ENCODE measurements around the gene CYP4F8. TPM values are rescaled to one million over a fixed set of nuclear protein-coding genes. Genes with fewer than 3 reads are reported as not detected.

Gene CYP4F8
- total and polyA plus RNA-seq, 2 of the 8 experiments (the other 6 are each of a cell fraction or from before 2014, with no cell fraction given) = not detected

DNA sequence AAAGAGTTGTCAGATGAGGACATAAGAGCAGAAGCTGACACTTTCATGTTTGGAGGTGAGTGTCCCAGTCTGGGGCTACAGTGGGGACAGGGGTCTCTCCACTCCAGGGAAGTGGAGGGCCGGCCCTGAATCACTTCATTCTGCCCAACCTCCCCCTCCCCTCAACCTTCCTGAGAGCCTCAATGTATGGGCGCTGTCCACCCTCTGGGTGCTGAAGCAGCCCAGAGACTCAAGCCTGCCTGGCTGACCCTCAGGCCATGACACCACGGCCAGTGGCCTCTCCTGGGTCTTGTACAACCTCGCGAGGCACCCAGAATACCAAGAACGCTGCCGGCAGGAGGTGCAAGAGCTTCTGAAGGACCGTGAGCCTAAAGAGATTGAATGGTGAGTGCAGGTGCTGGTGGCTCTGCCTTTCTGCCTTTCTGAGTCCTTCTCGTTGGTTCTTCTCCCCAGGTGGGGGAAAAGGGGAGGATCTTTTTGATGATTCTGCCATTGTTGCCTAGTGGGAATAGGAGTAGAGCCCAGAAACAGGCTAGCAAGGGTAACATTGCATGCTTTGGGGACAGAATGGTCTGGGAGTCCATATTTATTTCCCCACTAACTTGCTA lies 8.8 kb downstream of the CYP4F8 start:
- POLR2A ChIA-PET (ENCODE audit: partially characterized antibody) = no interaction called here
- no peak for FAIRE-seq
- WGBS, 2 experiments (ENCODE audit: extremely low coverage in 1 of 2, insufficient coverage in 1 of 2, insufficient read length in 1 of 2, insufficient replicate concordance in 2 of 2, low coverage in 1 of 2, low lambda C conversion rate in 2 of 2, missing lambda C conversion rate in 1 of 2) = 74% methylated on average over 8 of the region's 9 CpGs; no CpG with 5 or more reads in 1 of the 2 experiments

More for the DNA sequence above, 8.8 kb downstream of the CYP4F8 start:
- Histone ChIP-seq H2BK20ac (ENCODE audit: low read length) (no peak overlapping the region), H3K23ac (ENCODE audit: insufficient read length) (no peak overlapping the region), H3K23me2 (ENCODE audit: low read depth, low read length) (no peaks in the 10 kb centered on the region), H3K4me3 (ENCODE audit: extremely low read depth in 1 of 4, insufficient read depth in 2 of 4, low read depth in 3 of 4, low read length in 4 of 4) (no peak overlapping the region), H3K27ac (ENCODE audit: low read depth, low read length) (no peak overlapping the region), H3K4me1 (replicated peaks in 1 of 4; ENCODE audit: control insufficient read depth in 3 of 4, insufficient read depth in 4 of 4, low read length in 3 of 4) (no peaks in the 10 kb centered on the region), H3K9ac (replicated peaks in 1 of 4; ENCODE audit: extremely low read depth in 1 of 4, low read depth in 3 of 4, low read length in 3 of 4) (no peak overlapping the region), H3K56ac (replicated peaks; ENCODE audit: insufficient read length, low read depth, low read length) (no peak overlapping the region), H4K20me1 (replicated peaks in 1 of 2; ENCODE audit: control insufficient read depth in 1 of 2, insufficient read depth in 2 of 2, low read length in 2 of 2) (no peaks in the 10 kb centered on the region), H4K5ac (ENCODE audit: insufficient read length, low read depth, low read length) (no peak overlapping the region), H2AFZ (ENCODE audit: low read length) (no peak overlapping the region), H2BK5ac (ENCODE audit: low read depth, low read length) (no peak overlapping the region), H2BK12ac (ENCODE audit: low read depth, low read length) (no peak overlapping the region), H4K91ac (replicated peaks; ENCODE audit: insufficient read length, low read length) (no peak overlapping the region), H3K27me3 (replicated peaks in 1 of 4; ENCODE audit: control insufficient read depth in 3 of 4, extremely low read depth in 1 of 4, insufficient read depth in 3 of 4, low read length in 3 of 4) (no peaks in the 10 kb centered on the region), H3K9me3 (ENCODE audit: insufficient read depth in 2 of 2, low read depth in 1 of 2, low read length in 1 of 2) (peaks cover 62 to 70% of the 10 kb centered on the region in 2 experiments), H2BK15ac (ENCODE audit: low read length) (no peak overlapping the region), H4K8ac (ENCODE audit: extremely low read depth, insufficient read depth, low read length) (no peak overlapping the region), H3K36me3 (ENCODE audit: control insufficient read depth in 2 of 4, insufficient read depth in 4 of 4, low read length in 3 of 4) (no peaks in the 10 kb centered on the region), H3K4me2 (ENCODE audit: insufficient read depth in 1 of 2, low read depth in 2 of 2, low read length in 2 of 2) (no peak overlapping the region), H2AK5ac (ENCODE audit: low read depth, low read length) (no peak overlapping the region), H3K4ac (replicated peaks; ENCODE audit: insufficient read length, low read depth, low read length) (no peak overlapping the region), H3K14ac (ENCODE audit: insufficient read length) (no peak overlapping the region), H2BK120ac (replicated peaks; ENCODE audit: low read depth, low read length) (no peak overlapping the region), H3K18ac (ENCODE audit: extremely low read depth, low read length) (no peak overlapping the region), H3K79me1 (ENCODE audit: low read depth, low read length) (no peaks in the 10 kb centered on the region), H3K79me2 (ENCODE audit: control insufficient read depth in 1 of 2, insufficient read depth in 2 of 2, low read length in 2 of 2) (no peaks in the 10 kb centered on the region)
- TF ChIP-seq RAD21 (IDR thresholded peaks at IDR 0.05 in 1 of 2, conservative IDR thresholded peaks at IDR 0.05 in 1 of 2; ENCODE audit: low read depth in 2 of 2, low read length in 2 of 2) (no peak), JUN (IDR thresholded peaks at IDR 0.05; ENCODE audit: low read depth, low read length) (no peak), KDM5A (IDR thresholded peaks at IDR 0.05; ENCODE audit: low read length) (no peak), SP2 (IDR thresholded peaks at IDR 0.05; ENCODE audit: low read length) (no peak), SIN3A (conservative IDR thresholded peaks at IDR 0.05 in 1 of 2, IDR thresholded peaks at IDR 0.05 in 1 of 2; ENCODE audit: low read depth in 1 of 2, low read length in 2 of 2) (no peak), SRF (IDR thresholded peaks at IDR 0.05; ENCODE audit: low read depth, low read length) (no peak), POU5F1 (IDR thresholded peaks at IDR 0.05; ENCODE audit: low read depth, low read length) (no peak), TCF12 (IDR thresholded peaks at IDR 0.05; ENCODE audit: low read depth, low read length) (no peak), MAFK (IDR thresholded peaks at IDR 0.05; ENCODE audit: low read depth, low read length) (no peak), BCL11A (IDR thresholded peaks at IDR 0.05; ENCODE audit: low read depth in 2 of 2, low read length in 2 of 2) (no peak), TAF7 (optimal IDR thresholded peaks at IDR 0.05; ENCODE audit: borderline replicate concordance, low read depth, low read length) (no peak)
- TF ChIP-seq, protein P1, sequence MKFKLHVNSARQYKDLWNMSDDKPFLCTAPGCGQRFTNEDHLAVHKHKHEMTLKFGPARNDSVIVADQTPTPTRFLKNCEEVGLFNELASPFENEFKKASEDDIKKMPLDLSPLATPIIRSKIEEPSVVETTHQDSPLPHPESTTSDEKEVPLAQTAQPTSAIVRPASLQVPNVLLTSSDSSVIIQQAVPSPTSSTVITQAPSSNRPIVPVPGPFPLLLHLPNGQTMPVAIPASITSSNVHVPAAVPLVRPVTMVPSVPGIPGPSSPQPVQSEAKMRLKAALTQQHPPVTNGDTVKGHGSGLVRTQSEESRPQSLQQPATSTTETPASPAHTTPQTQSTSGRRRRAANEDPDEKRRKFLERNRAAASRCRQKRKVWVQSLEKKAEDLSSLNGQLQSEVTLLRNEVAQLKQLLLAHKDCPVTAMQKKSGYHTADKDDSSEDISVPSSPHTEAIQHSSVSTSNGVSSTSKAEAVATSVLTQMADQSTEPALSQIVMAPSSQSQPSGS (IDR thresholded peaks at IDR 0.05; ENCODE audit: low read length) = no peak
- no peak for DNase-seq (ENCODE audit: low read depth in 1 of 2, low spot score in 2 of 2)
- CTCF ChIA-PET (ENCODE audit: partially characterized antibody) = no interaction called here
